K562 (cell line): Measurements from ENCODE around the gene NANS. TPM values are rescaled to one million over a fixed set of nuclear protein-coding genes. Genes with fewer than 3 reads are reported as not detected.

Experiments
- ATAC-seq: fragments of 200-7000 bp; cut with Tn5 transposase; 3 replicates; pipeline ENCODE4 v1.9.1; 2020; ENCODE audit warnings: moderate library complexity
- BruUV-seq: library from RNA; stranded (reverse); fragments of 400-500 nt; replicated peaks from 2 replicates; lab custom pipeline; 2021; lab: Mats Ljungman, UMichigan
- CTCF ChIA-PET: fragments of 300-600 bp; formaldehyde crosslinking; extraction: SDS; loops from one replicate; lab custom pipeline; 2021; ENCODE audit warnings: low intra/inter-chr PET ratio; lab: Yijun Ruan, JAX
- POLR2A ChIA-PET: fragments of 300-600, 350-650 bp; sonication (Branson Sonifier 250); formaldehyde crosslinking; extraction: SDS; loops from one replicate; lab custom pipeline; 2021; ENCODE audit warnings: antibody characterized with exemption, inconsistent platforms; lab: Yijun Ruan, JAX
- DNase-seq, 4 experiments: peaks; one replicate each; pipeline versions ENCODE4 v3.0.0 to v3.0.0-alpha.2; 2011 to 2018; ENCODE audit warnings: low spot score in 3 of 4, mixed read lengths in 3 of 4; ENCODE audit errors: extremely low read depth in 1 of 4
- FAIRE-seq: peaks from 2 replicates; lab custom pipeline; 2011; peaks lifted over from hg19 to GRCh38; lab: Jason Lieb, UNC
- H2AFZ ChIP-seq: 2 replicates; pipeline ENCODE4 v1.6.0; 2011; ENCODE audit warnings: low read depth, low read length, control low read depth, inconsistent platforms
- H3K27ac ChIP-seq: fragments of 200-600 bp; 3 replicates; pipeline ENCODE4 v1.8.0; 2011; ENCODE audit warnings: low read depth, mild to moderate bottlenecking, control low read depth, inconsistent platforms, low read length, moderate library complexity, mixed read lengths; ENCODE audit errors: extremely low read depth
- H3K27me3 ChIP-seq, 2 experiments: fragments of 300-600 bp in 1 of 2; 2 replicates in 1 of 2; 3 replicates in 1 of 2; pipeline versions ENCODE4 v1.6.0 to v1.8.0; 2011; ENCODE audit warnings: inconsistent platforms in 2 of 2, low read length in 2 of 2, mild to moderate bottlenecking in 1 of 2, mixed read lengths in 1 of 2, moderate library complexity in 1 of 2; ENCODE audit not compliant: control insufficient read depth in 2 of 2, insufficient read depth in 2 of 2
- H3K36me3 ChIP-seq: fragments of 300-600 bp; 3 replicates; pipeline ENCODE4 v1.8.0; 2011; ENCODE audit warnings: mild to moderate bottlenecking, low read length, inconsistent platforms; ENCODE audit not compliant: control insufficient read depth, insufficient read depth
- H3K4me1 ChIP-seq, 2 experiments: fragments of 200-600 bp in 1 of 2; replicated peaks in 1 of 2; 2 replicates in 1 of 2; 3 replicates in 1 of 2; pipeline versions ENCODE4 v1.5.1 to v1.8.0; 2011; ENCODE audit warnings: inconsistent platforms in 2 of 2, low read length in 2 of 2, mild to moderate bottlenecking in 1 of 2, mixed read lengths in 1 of 2, moderate library complexity in 1 of 2; ENCODE audit not compliant: control insufficient read depth in 2 of 2, insufficient read depth in 2 of 2
- H3K4me2 ChIP-seq: 2 replicates; pipeline ENCODE4 v1.6.1; 2011; ENCODE audit warnings: low read length, control low read depth, inconsistent platforms, mixed read lengths; ENCODE audit not compliant: insufficient read depth
- H3K4me3 ChIP-seq: fragments of 200-600 bp; sonication (generic), shearing (Covaris generic); 2 replicates; pipeline ENCODE4 v1.5.1; 2016; ENCODE audit warnings: control low read depth, inconsistent platforms
- H3K79me2 ChIP-seq: fragments of 200-600 bp; 3 replicates; pipeline ENCODE4 v1.8.0; 2011; ENCODE audit warnings: low read length, inconsistent platforms; ENCODE audit not compliant: control insufficient read depth, insufficient read depth
- H3K9ac ChIP-seq, 2 experiments: 2 replicates each; pipeline versions ENCODE4 v1.6.0 to v1.6.1; 2011; ENCODE audit warnings: low read depth in 2 of 2, low read length in 2 of 2, control low read depth in 1 of 2, inconsistent platforms in 1 of 2, mild to moderate bottlenecking in 1 of 2, mixed read lengths in 1 of 2; ENCODE audit not compliant: insufficient read depth in 1 of 2
- H3K9me1 ChIP-seq: one replicate; pipeline ENCODE4 v1.6.0; 2011; ENCODE audit warnings: inconsistent platforms, mild to moderate bottlenecking, low read length, moderate library complexity; ENCODE audit not compliant: control insufficient read depth, insufficient read depth
- H3K9me3 ChIP-seq: replicated peaks from 2 replicates; pipeline ENCODE4 v1.5.1; 2011; ENCODE audit warnings: low read depth, low read length, inconsistent platforms; ENCODE audit not compliant: control insufficient read depth, insufficient read depth
- H4K20me1 ChIP-seq: replicated peaks from 2 replicates; pipeline ENCODE4 v1.6.1; 2011; ENCODE audit warnings: low read length, inconsistent platforms, mixed read lengths; ENCODE audit not compliant: control insufficient read depth, insufficient read depth
- CREB3L1 ChIP-seq: fragments of 450-650 bp; IDR thresholded peaks from 2 replicates; pipeline ENCODE4 v1.6.1; 2014; ENCODE audit warnings: low read depth, mild to moderate bottlenecking, moderate library complexity, borderline replicate concordance
- CREM ChIP-seq: IDR thresholded peaks from 2 replicates; pipeline ENCODE4 v1.6.1; 2014; ENCODE audit warnings: antibody characterized with exemption, low read depth
- CTBP1 ChIP-seq: fragments of 450-650 bp; IDR thresholded peaks from 2 replicates; pipeline ENCODE4 v1.6.1; 2016; ENCODE audit warnings: borderline replicate concordance
- FOXK1 ChIP-seq: sonication (generic); formaldehyde crosslinking; IDR thresholded peaks from 2 replicates; pipeline ENCODE4 v1.8.0; 2022; ENCODE audit warnings: missing genetic modification reagents, mild to moderate bottlenecking, borderline replicate concordance
- FOXP1 ChIP-seq: sonication (generic); formaldehyde crosslinking; IDR thresholded peaks from 2 replicates; pipeline ENCODE4 v1.8.0; 2022; ENCODE audit warnings: mild to moderate bottlenecking, missing genetic modification reagents
- FUS ChIP-seq: fragments of 200-400 bp; formaldehyde crosslinking; optimal IDR thresholded peaks from 2 replicates; pipeline ENCODE3; 2017; ENCODE audit warnings: low read depth, low read length
- HBP1 ChIP-seq: fragments of 450-650 bp; formaldehyde crosslinking; IDR thresholded peaks from 2 replicates; pipeline ENCODE4 v1.4.0; 2022; ENCODE audit warnings: missing genetic modification characterization
- HCFC1 ChIP-seq: IDR thresholded peaks from 2 replicates; pipeline ENCODE4 v1.6.1; 2012; ENCODE audit warnings: low read depth, low read length, improper control_type of control experiment
- KDM5B ChIP-seq: fragments of 200-600 bp; sonication (generic); IDR thresholded peaks from 2 replicates; pipeline ENCODE4 v1.6.1; 2012; ENCODE audit warnings: low read depth, mild to moderate bottlenecking, moderate library complexity, low read length, control low read depth, inconsistent platforms; ENCODE audit not compliant: insufficient replicate concordance
- KLF16 ChIP-seq: IDR thresholded peaks from 2 replicates; pipeline ENCODE4 v1.6.1; 2016; ENCODE audit warnings: antibody characterized with exemption
- NR2F6 ChIP-seq: fragments of 450-650 bp; formaldehyde crosslinking; IDR thresholded peaks from 2 replicates; pipeline ENCODE4 v1.4.0; 2020; ENCODE audit warnings: mild to moderate bottlenecking
- PREB ChIP-seq: sonication (generic); formaldehyde crosslinking; IDR thresholded peaks from 2 replicates; pipeline ENCODE4 v1.8.1; 2023; ENCODE audit warnings: mild to moderate bottlenecking, missing genetic modification reagents
- PRMT5 ChIP-seq: sonication (generic); formaldehyde crosslinking; IDR thresholded peaks from 2 replicates; pipeline ENCODE4 v1.5.0; 2020; ENCODE audit warnings: missing genetic modification reagents
- SMAD3 ChIP-seq: fragments of 450-650 bp; formaldehyde crosslinking; conservative IDR thresholded peaks from 2 replicates; pipeline ENCODE4 v1.4.0; 2020; ENCODE audit warnings: mild to moderate bottlenecking
- SMC3 ChIP-seq: conservative IDR thresholded peaks from 2 replicates; pipeline ENCODE4 v1.6.1; 2011; ENCODE audit warnings: low read depth, low read length, improper control_type of control experiment; ENCODE audit not compliant: insufficient read depth
- SPI1 ChIP-seq: IDR thresholded peaks from 2 replicates; pipeline ENCODE4 v1.6.1; 2011; ENCODE audit warnings: low read depth, low read length, control low read depth, borderline replicate concordance
- STAG1 ChIP-seq: sonication (generic); formaldehyde crosslinking; IDR thresholded peaks from 2 replicates; pipeline ENCODE4 v1.5.0; 2020; ENCODE audit warnings: missing genetic modification reagents, borderline replicate concordance
- whole genome bisulfite sequencing: fragments of 100-300 bp; shearing (Covaris generic); methylation state at CpG from one replicate; pipeline ENCODE4 v1.1.6; 2016; ENCODE audit warnings: low coverage, mixed read lengths; ENCODE audit not compliant: insufficient coverage; ENCODE audit errors: missing lambda C conversion rate; 5-methylcytosine and 5-hydroxymethylcytosine counted together
- in situ Hi-C: fragments of 300-500 bp; cut with MboI; formaldehyde crosslinking; loops from 4 replicates; pipeline ENCODE4 v1.15.0; 2018; ENCODE audit warnings: inconsistent platforms, mixed read lengths
- intact Hi-C: fragments of 100-400 bp; cut with micrococcal nuclease; formaldehyde crosslinking; loops from 2 replicates; pipeline ENCODE4 v1.14.2; 2022
- polyA plus RNA-seq, 8 experiments: library from polyadenylated mRNA; depleted of rRNA in 4 of 8; stranded (reverse) in 5 of 8; unstranded in 3 of 8; fragments of >200 nt; fragmentation: Nextera tagmentation in 2 of 8; fragmentation: Illumina TruSeq in 1 of 8; extraction: Ambion mirVana in 2 of 8; extraction: Trizol in 1 of 8; gene quantifications; 2 replicates each; pipeline versions ENCODE4 v1.2.1 to v1.2.3, GENCODE V29; 2011 to 2014; ENCODE audit warnings: inconsistent platforms in 1 of 8, missing spikeins in 1 of 8
- total RNA-seq, 7 experiments: library from RNA; depleted of rRNA in 6 of 7; stranded (reverse); fragments of >200 nt in 6 of 7; fragmentation: Illumina TruSeq in 2 of 7; extraction: Trizol in 2 of 7; gene quantifications; 2 replicates each; pipeline versions ENCODE4 v1.2.1 to v1.2.3, GENCODE V29; 2011 to 2021; ENCODE audit warnings: low replicate concordance in 1 of 7

Gene NANS
- total and polyA plus RNA-seq, 9 of the 15 experiments (the other 6 are each of a cell fraction or from before 2014, with no cell fraction given) = 37.1 to 181 (median 137) TPM

DNA sequence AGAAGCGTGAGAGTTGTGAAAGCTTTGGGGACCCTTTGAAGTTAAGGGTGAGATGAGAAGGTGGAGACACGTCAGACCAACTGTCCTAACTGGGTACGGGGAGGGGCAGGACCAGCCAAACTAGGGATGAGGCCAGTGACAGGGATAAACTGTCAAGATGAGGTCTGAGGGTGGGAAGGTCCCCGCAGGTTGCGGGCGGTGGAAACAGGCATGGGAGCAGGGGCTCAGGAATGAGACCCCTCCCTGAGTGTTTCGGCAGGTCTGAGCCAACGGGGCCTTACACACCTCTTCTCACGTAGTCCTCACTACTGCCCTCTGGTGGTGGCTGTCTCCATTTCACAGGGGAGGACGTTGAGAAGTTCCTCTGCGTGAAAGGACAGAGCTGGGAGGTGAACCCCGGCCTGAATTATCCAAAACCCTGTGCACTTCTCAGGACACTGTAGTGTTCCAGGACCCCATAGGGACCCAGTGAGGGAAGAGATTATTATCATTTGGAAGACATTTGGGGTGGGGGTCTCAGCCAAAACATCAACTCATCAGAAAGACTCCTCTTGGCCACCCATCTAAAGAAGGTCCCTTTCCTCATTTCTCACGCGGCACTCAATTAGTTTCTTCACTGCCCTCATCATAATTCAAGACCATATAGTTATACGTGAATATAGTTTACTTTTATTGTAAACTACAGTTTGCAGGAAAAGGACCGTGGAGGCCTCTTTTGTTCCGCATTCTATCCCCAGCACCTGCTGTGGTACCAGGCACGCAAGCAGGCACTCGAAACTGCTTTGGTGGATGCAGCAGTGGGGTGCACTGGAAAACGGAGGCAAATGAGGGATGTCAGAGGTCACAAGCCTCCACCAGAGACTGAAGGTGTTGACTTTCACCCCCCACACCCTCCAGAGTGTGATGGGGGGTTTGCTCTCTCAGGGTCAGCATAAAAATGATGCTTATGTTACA lies 21.7 kb upstream of the NANS start:
- peak; percentile 83 to 92 (median 86) for DNase-seq
- FAIRE-seq = peak; percentile 93
- no peaks in the 10 kb centered on the region for H3K79me2 ChIP-seq
- H3K4me3 ChIP-seq = no peak overlapping the region
- H3K9ac ChIP-seq = peak overlapping the region; percentile 24 to 85; a peak in 3 of 4 replicates
- no peaks in the 10 kb centered on the region for H3K9me3 ChIP-seq
- H3K36me3 ChIP-seq = no peaks in the 10 kb centered on the region
- ATAC-seq = peak; percentile 97
- in situ Hi-C loops (no loop called here), intact Hi-C loops (loop anchor here (1.0 kb wide), 1 partner anchor 112 kb away; no protein-coding TSS in a partner anchor)
- H4K20me1 ChIP-seq = no peaks in the 10 kb centered on the region
- H3K27ac ChIP-seq = no peak overlapping the region; the same call in 2 of the 3 replicates
- 20% methylated on average over 20 of the region's 20 CpGs for WGBS
- peaks cover 0 to 6% of the 10 kb centered on the region in 2 experiments; a peak in 4 of 5 replicates for H3K4me1 ChIP-seq
- no peaks in the 10 kb centered on the region for H3K9me1 ChIP-seq
- no TSS peak for BruUV-seq
- CTCF ChIA-PET = interaction anchor here (1.0 to 2.0 kb wide), 2 partner anchors 23 to 111 kb away, joined by 3 to 24 read pairs; no protein-coding TSS in a partner anchor
- peak overlapping the region; percentile 95 for H2AFZ ChIP-seq
- POLR2A ChIA-PET = interaction anchor here (0.6 to 1.4 kb wide), 6 partner anchors 10 to 114 kb away, joined by 3 to 6 read pairs (median 4); partner anchors contain the start of gene TRMO
- peak overlapping the region; percentile 79 for H3K4me2 ChIP-seq
- no peaks in the 10 kb centered on the region for H3K27me3 ChIP-seq
- no peak for TF ChIP-seq KLF16
- TF ChIP-seq SPI1 = peak; percentile 41; the same call in 1 of the 2 replicates
- no peak for TF ChIP-seq FUS
- TF ChIP-seq FOXK1 (CRISPR knock-in tag) = no peak
- no peak for TF ChIP-seq SMAD3 (CRISPR knock-in tag)
- TF ChIP-seq HCFC1 = 0 out of 2 replicates have a peak, but pooled peaks have one; percentile 23
- peak; percentile 75 for TF ChIP-seq SMC3
- 0 out of 2 replicates have a peak, but pooled peaks have one; percentile 28 for TF ChIP-seq STAG1 (CRISPR knock-in tag)
- no peak for TF ChIP-seq PRMT5 (CRISPR knock-in tag)
- no peak for TF ChIP-seq HBP1 (CRISPR knock-in tag)
- peak; percentile 74; the same call in 1 of the 2 replicates for TF ChIP-seq FOXP1 (CRISPR knock-in tag)
- no peak for TF ChIP-seq KDM5B
- TF ChIP-seq CREB3L1 = peak; percentile 29; the same call in 1 of the 2 replicates
- no peak for TF ChIP-seq PREB (CRISPR knock-in tag)
- no peak for TF ChIP-seq NR2F6 (CRISPR knock-in tag)
- TF ChIP-seq CTBP1 = peak; percentile 31; the same call in 1 of the 2 replicates
- peak; percentile 63 for TF ChIP-seq CREM
